ENCODE data around the gene SMAD7.

GRCh38 chr18:48957136-48957535 is 6.4 kb upstream of the SMAD7 start:
- TF ChIP-seq CTCF (conservative IDR thresholded peaks at IDR 0.05) (no peak), ZFX (IDR thresholded peaks at IDR 0.05) (no peak)
